HG03558 (cell line): ENCODE results near the gene DNAH2.

Experiments used
- ATAC-seq: cut with Tn5 transposase; IDR thresholded peaks from one replicate; pipeline ENCODE4 v1.9.1; 2021; ENCODE audit warnings: moderate number of reproducible peaks; ENCODE audit not compliant: unreplicated experiment; ENCODE audit errors: extremely low read depth

The DNAH2 gene

DNA sequence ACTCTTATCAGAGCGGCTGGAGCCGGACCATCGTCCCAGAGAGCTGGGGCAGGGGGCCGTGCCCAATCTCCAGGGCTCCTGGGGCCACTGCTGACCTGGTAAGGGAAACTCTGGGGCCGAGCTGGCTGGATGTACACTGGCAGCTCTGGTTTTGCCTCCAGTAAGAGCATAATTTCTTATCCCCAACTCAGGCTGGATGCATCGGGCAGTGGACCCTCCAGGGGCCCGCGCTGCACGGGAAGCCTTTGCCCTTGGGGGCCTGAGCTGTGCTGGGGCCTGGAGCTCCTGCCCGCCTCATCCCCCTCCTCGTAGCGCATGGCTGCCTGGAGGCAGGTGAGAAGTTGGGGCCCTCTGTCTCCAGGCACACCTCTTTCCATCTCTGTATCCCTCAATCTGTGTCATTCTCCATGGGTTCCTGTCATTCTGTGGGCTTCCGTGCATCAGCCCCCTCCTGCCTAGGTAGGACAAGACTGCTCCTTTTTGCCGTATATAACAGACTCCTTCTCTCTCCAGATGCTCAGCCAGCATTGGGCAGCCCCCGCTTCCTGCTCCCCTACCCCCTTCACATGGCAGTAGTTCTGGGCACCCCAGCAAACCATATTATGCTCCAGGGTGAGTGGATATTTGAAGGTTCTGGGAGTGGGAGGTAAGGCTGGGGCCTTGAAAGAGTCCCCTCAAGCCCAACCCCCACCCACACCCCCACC, 128.0 kb downstream of the DNAH2 start:
- no peak for ATAC-seq

DNA sequence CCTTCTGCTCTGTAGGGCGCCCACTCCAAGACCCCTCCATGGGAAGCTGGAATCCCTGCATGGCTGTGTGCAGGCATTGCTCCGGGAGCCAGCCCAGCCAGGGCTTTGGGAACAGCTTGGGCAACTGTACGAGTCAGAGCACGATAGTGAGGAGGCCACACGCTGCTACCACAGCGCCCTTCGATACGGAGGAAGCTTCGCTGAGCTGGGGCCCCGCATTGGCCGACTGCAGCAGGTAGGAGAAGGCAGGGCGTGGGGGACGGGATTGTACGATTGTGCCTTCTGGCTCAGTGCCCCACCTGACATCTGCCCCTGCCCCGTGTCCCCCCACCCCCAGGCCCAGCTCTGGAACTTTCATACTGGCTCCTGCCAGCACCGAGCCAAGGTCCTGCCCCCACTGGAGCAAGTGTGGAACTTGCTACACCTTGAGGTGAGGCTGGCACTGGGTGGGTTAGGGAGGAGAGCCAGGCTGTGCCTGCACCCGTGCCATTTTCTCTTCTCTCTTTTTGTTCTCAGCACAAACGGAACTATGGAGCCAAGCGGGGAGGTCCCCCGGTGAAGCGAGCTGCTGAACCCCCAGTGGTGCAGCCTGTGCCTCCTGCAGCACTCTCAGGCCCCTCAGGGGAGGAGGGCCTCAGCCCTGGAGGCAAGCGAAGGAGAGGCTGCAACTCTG, 128.7 kb downstream of the DNAH2 start:
- no peak for ATAC-seq

DNA sequence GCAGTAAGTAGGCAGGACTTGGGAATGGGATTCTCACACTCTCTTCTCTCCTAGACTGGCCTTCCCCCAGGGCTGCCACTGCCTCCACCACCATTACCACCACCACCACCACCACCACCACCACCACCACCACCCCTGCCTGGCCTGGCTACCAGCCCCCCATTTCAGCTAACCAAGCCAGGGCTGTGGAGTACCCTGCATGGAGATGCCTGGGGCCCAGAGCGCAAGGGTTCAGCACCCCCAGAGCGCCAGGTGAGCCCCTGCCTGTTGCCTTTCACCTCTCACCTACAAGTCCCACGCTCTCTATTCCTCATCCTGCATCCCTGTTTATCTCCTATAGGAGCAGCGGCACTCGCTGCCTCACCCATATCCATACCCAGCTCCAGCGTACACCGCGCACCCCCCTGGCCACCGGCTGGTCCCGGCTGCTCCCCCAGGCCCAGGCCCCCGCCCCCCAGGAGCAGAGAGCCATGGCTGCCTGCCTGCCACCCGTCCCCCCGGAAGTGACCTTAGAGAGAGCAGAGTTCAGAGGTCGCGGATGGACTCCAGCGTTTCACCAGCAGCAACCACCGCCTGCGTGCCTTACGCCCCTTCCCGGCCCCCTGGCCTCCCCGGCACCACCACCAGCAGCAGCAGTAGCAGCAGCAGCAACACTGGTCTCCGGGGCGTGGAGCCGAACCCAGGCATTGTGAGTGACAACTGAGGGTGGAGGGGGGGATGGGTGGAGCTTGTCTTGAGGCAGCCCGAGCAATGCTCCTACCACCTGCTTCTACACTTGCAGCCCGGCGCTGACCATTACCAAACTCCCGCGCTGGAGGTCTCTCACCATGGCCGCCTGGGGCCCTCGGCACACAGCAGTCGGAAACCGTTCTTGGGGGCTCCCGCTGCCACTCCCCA, 129.5 kb downstream of the DNAH2 start:
- ATAC-seq = no peak

DNA sequence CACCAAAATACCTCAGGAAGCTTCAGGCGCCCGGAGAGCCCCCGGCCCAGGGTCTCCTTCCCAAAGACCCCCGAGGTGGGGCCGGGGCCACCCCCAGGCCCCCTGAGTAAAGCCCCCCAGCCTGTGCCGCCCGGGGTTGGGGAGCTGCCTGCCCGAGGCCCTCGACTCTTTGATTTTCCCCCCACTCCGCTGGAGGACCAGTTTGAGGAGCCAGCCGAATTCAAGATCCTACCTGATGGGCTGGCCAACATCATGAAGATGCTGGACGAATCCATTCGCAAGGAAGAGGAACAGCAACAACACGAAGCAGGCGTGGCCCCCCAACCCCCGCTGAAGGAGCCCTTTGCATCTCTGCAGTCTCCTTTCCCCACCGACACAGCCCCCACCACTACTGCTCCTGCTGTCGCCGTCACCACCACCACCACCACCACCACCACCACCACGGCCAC, 130.6 kb downstream of the DNAH2 start:
- ATAC-seq = no peak

DNA sequence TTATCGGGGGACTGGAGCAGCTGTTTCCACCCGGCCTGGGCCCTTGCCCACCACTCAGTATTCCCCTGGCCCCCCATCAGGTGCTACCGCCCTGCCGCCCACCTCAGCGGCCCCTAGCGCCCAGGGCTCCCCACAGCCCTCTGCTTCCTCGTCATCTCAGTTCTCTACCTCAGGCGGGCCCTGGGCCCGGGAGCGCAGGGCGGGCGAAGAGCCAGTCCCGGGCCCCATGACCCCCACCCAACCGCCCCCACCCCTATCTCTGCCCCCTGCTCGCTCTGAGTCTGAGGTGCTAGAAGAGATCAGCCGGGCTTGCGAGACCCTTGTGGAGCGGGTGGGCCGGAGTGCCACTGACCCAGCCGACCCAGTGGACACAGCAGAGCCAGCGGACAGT, 131.2 kb downstream of the DNAH2 start:
- ATAC-seq = no peak

DNA sequence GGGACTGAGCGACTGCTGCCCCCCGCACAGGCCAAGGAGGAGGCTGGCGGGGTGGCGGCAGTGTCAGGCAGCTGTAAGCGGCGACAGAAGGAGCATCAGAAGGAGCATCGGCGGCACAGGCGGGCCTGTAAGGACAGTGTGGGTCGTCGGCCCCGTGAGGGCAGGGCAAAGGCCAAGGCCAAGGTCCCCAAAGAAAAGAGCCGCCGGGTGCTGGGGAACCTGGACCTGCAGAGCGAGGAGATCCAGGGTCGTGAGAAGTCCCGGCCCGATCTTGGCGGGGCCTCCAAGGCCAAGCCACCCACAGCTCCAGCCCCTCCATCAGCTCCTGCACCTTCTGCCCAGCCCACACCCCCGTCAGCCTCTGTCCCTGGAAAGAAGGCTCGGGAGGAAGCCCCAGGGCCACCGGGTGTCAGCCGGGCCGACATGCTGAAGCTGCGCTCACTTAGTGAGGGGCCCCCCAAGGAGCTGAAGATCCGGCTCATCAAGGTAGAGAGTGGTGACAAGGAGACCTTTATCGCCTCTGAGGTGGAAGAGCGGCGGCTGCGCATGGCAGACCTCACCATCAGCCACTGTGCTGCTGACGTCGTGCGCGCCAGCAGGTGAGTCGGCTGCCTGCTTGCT, 131.7 kb downstream of the DNAH2 start:
- ATAC-seq = no peak

DNA sequence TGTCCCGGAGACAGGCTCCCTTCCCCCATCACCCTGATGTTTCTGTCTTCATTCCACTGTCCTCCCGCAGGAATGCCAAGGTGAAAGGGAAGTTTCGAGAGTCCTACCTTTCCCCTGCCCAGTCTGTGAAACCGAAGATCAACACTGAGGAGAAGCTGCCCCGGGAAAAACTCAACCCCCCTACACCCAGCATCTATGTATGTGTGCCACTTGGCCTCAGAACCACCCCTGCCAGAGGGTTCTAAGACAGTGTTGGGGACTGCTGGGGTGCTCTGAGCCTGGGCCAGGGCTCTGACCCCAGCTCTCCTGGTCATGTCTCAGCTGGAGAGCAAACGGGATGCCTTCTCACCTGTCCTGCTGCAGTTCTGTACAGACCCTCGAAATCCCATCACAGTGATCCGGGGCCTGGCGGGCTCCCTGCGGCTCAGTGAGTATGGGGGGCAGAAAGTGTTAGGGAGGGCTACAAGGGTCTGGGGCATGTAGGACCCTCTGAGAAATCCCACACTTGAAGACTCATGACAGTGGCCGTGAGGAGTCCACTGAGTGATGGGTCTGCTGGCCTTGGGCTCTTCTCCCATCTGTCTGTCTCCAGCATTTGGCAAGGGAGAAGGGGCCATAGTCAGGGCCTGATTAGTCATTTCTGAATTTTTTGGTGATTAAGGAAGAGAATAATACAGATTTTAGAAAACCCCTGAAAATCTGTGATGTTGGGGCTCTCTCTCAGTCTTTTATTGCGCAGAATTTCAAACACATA, 132.4 kb downstream of the DNAH2 start:
- ATAC-seq = no peak

DNA sequence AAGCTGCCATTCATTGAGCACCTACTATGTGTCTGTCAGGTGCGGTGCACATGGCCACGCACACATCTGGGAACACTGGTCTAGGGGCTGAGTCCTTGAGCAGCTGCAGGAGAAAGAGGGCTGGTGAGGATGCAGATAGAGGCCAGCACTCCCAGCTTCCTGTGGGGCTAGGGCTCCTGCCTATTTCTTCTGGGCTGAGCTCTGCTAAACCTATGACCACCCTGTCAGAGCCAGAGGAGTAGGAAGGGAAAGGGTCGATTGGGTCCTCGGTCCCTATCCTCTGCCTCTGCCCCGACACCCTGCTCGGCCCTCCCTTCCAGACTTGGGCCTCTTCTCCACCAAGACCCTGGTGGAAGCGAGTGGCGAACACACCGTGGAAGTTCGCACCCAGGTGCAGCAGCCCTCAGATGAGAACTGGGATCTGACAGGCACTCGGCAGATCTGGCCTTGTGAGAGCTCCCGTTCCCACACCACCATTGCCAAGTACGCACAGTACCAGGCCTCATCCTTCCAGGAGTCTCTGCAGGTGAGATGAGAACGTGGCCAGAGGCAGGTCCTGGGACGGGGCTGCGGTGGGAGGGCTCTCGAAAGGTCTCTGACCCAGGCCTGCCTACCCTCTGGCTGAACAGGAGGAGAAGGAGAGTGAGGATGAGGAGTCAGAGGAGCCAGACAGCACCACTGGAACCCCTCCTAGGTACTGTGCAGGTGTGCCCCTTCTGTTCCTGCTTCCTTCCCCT, 133.3 kb downstream of the DNAH2 start:
- no peak for ATAC-seq

DNA sequence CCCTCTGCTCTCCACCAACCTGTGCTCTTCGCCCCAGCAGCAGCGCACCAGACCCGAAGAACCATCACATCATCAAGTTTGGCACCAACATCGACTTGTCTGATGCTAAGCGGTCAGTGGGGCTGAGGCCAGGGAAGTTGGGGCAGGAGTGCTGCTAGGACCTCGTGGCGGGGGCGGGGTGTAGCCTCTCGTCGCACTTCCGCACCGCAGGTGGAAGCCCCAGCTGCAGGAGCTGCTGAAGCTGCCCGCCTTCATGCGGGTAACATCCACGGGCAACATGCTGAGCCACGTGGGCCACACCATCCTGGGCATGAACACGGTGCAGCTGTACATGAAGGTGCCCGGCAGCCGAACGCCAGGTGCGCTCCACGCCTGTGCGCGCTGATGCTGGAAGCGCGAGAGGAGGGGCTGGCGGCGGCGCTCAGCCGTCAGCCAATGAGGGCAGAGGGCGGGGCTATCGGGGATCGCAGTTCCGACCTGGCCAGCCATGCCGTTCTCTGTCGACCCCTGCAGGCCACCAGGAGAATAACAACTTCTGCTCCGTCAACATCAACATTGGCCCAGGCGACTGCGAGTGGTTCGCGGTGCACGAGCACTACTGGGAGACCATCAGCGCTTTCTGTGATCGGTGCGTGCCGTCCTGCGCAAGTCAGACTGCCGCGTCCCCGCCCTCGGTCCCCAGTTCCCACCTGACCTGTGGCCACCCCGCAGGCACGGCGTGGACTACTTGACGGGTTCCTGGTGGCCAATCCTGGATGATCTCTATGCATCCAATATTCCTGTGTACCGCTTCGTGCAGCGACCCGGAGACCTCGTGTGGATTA, 134.1 kb downstream of the DNAH2 start:
- ATAC-seq = peak; percentile 41

DNA sequence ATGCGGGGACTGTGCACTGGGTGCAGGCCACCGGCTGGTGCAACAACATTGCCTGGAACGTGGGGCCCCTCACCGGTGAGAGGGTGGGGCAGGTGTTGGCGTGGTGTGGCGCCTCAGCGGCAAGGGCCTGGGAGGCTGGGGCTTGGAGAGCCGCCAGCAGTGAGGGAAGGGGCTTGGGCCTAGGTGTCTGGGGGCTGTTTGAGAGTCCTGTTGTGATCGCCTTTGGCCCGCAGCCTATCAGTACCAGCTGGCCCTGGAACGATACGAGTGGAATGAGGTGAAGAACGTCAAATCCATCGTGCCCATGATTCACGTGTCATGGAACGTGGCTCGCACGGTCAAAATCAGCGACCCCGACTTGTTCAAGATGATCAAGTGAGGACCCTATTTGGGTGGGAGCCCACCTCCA, 134.7 kb downstream of the DNAH2 start:
- no peak for ATAC-seq

DNA sequence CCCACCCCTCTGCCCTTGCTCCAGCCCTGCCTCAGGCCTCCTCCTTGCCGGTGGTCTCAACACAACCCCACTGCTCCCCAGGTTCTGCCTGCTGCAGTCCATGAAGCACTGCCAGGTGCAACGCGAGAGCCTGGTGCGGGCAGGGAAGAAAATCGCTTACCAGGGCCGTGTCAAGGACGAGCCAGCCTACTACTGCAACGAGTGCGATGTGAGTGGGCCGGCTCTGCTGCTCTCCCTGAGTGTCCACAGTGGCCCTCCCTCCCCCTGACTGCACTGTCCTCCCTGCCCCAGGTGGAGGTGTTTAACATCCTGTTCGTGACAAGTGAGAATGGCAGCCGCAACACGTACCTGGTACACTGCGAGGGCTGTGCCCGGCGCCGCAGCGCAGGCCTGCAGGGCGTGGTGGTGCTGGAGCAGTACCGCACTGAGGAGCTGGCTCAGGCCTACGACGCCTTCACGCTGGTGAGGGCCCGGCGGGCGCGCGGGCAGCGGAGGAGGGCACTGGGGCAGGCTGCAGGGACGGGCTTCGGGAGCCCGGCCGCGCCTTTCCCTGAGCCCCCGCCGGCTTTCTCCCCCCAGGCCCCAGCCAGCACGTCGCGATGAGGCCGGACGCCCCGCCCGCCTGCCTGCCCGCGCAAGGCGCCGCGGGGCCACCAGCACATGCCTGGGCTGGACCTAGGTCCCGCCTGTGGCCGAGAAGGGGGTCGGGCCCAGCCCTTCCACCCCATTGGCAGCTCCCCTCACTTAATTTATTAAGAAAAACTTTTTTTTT, 135.6 kb downstream of the DNAH2 start:
- no peak for ATAC-seq

DNA sequence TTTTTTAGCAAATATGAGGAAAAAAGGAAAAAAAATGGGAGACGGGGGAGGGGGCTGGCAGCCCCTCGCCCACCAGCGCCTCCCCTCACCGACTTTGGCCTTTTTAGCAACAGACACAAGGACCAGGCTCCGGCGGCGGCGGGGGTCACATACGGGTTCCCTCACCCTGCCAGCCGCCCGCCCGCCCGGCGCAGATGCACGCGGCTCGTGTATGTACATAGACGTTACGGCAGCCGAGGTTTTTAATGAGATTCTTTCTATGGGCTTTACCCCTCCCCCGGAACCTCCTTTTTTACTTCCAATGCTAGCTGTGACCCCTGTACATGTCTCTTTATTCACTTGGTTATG, 136.1 kb downstream of the DNAH2 start:
- ATAC-seq = no peak

DNA sequence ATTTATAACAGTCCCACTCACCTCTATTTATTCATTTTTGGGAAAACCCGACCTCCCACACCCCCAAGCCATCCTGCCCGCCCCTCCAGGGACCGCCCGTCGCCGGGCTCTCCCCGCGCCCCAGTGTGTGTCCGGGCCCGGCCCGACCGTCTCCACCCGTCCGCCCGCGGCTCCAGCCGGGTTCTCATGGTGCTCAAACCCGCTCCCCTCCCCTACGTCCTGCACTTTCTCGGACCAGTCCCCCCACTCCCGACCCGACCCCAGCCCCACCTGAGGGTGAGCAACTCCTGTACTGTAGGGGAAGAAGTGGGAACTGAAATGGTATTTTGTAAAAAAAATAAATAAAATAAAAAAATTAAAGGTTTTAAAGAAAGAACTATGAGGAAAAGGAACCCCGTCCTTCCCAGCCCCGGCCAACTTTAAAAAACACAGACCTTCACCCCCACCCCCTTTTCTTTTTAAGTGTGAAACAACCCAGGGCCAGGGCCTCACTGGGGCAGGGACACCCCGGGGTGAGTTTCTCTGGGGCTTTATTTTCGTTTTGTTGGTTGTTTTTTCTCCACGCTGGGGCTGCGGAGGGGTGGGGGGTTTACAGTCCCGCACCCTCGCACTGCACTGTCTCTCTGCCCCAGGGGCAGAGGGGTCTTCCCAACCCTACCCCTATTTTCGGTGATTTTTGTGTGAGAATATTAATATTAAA, 136.7 kb downstream of the DNAH2 start:
- no peak for ATAC-seq

DNA sequence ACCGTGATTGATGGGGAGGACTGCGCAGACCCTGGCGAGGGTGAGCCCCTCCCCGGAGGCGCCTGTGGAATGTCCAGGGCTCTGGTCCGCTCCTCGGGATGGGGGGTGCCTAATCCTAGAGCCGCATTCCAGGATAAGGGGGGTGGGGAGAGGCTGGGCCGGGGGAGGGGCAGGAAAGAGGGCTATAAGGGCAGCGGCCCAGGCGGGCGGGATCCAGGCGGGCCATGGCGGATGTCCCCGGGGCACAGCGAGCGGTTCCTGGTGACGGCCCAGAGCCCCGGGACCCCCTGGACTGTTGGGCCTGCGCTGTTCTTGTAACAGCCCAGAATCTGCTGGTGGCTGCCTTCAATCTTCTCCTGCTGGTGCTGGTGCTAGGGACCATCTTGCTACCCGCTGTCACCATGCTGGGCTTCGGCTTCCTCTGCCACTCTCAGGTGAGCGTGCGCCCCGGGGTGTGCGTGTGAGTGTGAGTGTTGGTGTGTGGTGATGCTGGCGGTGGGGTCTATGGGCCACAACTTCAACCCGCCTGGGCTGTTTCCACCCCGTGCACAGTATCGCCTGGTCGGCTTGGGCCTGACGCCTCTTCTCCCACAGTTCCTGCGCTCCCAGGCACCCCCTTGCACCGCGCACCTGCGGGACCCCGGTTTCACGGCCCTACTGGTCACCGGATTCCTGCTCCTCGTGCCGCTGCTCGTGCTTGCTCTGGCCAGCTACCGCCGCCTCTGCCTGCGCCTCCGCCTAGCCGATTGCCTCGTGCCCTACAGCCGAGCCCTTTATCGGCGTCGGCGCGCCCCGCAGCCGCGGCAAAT, 137.5 kb downstream of the DNAH2 start, which contains the start of gene TMEM88:
TMEM88 (plus strand) TSS at position 216 of the 809 bp plus-strand sequence; CDS start at position 225, 9 bp downstream.
- ATAC-seq = no peak

DNA sequence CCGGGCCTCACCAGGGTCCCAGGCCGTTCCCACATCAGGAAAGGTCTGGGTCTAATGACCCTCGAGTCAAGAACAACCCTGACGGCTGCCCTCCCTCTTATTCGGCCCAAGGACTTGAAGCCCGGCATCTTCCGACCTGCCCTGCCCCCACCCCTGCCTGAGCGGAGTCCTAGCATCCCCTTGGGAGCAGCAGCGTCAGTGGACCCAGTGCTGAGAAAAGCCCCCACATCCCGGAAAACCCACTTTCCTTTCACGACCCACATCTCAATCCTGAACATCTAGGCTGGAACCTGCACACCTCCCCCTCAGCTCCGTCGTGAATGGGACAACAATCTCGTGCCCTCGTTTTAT, 138.1 kb downstream of the DNAH2 start:
- ATAC-seq = no peak
